Measurements from ENCODE around the gene SEMA4D. TPM values are rescaled to one million over a fixed set of nuclear protein-coding genes. Genes with fewer than 3 reads are reported as not detected.

SEMA4D gene
- total RNA-seq, 1 donor = 0.72 TPM

GRCh38 chr9:89488131-89488530, 9.8 kb downstream of the SEMA4D start:
- Histone ChIP-seq H3K36me3 (ENCODE audit: insufficient read depth, low read length) (no peaks in the 10 kb centered on the region), H3K9me3 (ENCODE audit: low read depth, low read length) (no peaks in the 10 kb centered on the region), H3K79me2 (ENCODE audit: insufficient read depth, low read length) (no peaks in the 10 kb centered on the region), H3K4me1 (ENCODE audit: insufficient read depth, low read length) (no peaks in the 10 kb centered on the region), H3K27ac (ENCODE audit: low read depth, low read length) (no peak overlapping the region), H2AFZ (ENCODE audit: low read length) (no peak overlapping the region), H4K20me1 (ENCODE audit: insufficient read depth, low read length) (no peaks in the 10 kb centered on the region), H3K27me3 (ENCODE audit: insufficient read depth, low read length) (no peaks in the 10 kb centered on the region), H3K4me3 (ENCODE audit: insufficient read depth, low read length) (no peak overlapping the region), H3K4me2 (ENCODE audit: insufficient read depth, low read length) (no peak overlapping the region)
- DNase-seq (ENCODE audit: insufficient read length, low spot score, missing footprints) = no peak
- TF ChIP-seq CTCF (IDR thresholded peaks at IDR 0.05; ENCODE audit: extremely low read depth, low read depth, low read length) = no peak

- no peak overlapping the region for H2AFZ ChIP-seq (ENCODE audit: low read length)
- no peak for TF ChIP-seq CTCF (IDR thresholded peaks at IDR 0.05; ENCODE audit: extremely low read depth, low read depth, low read length)
- no peak overlapping the region for H3K4me2 ChIP-seq (ENCODE audit: insufficient read depth, low read length)
- no peaks in the 10 kb centered on the region for H3K27me3 ChIP-seq (ENCODE audit: insufficient read depth, low read length)
- H4K20me1 ChIP-seq (ENCODE audit: insufficient read depth, low read length) = no peaks in the 10 kb centered on the region
- H3K79me2 ChIP-seq (ENCODE audit: insufficient read depth, low read length) = no peaks in the 10 kb centered on the region
- no peak overlapping the region for H3K4me3 ChIP-seq (ENCODE audit: insufficient read depth, low read length)
- no peak overlapping the region for H3K27ac ChIP-seq (ENCODE audit: low read depth, low read length)
- DNase-seq (ENCODE audit: insufficient read length, low spot score, missing footprints) = no peak
- no peaks in the 10 kb centered on the region for H3K9me3 ChIP-seq (ENCODE audit: low read depth, low read length)
- H3K36me3 ChIP-seq (ENCODE audit: insufficient read depth, low read length) = no peaks in the 10 kb centered on the region
- H3K4me1 ChIP-seq (ENCODE audit: insufficient read depth, low read length) = no peaks in the 10 kb centered on the region
These were observed 11.2 kb downstream of the SEMA4D start for GRCh38 chr9:89486681-89487080.

GRCh38 chr9:89484475-89485404, 13.2 kb downstream of the SEMA4D start:
- no peak for TF ChIP-seq CTCF (IDR thresholded peaks at IDR 0.05; ENCODE audit: extremely low read depth, low read depth, low read length)

More at GRCh38 chr9:89484475-89485404, 13.2 kb downstream of the SEMA4D start:
- no peak overlapping the region for H3K4me2 ChIP-seq (ENCODE audit: insufficient read depth, low read length)
- no peaks in the 10 kb centered on the region for H3K4me1 ChIP-seq (ENCODE audit: insufficient read depth, low read length)
- DNase-seq (ENCODE audit: insufficient read length, low spot score, missing footprints) = no peak
- H3K27ac ChIP-seq (ENCODE audit: low read depth, low read length) = no peak overlapping the region
- H3K79me2 ChIP-seq (ENCODE audit: insufficient read depth, low read length) = no peaks in the 10 kb centered on the region
- H3K27me3 ChIP-seq (ENCODE audit: insufficient read depth, low read length) = no peaks in the 10 kb centered on the region
- no peaks in the 10 kb centered on the region for H3K9me3 ChIP-seq (ENCODE audit: low read depth, low read length)
- no peaks in the 10 kb centered on the region for H3K36me3 ChIP-seq (ENCODE audit: insufficient read depth, low read length)
- no peaks in the 10 kb centered on the region for H4K20me1 ChIP-seq (ENCODE audit: insufficient read depth, low read length)
- no peak overlapping the region for H2AFZ ChIP-seq (ENCODE audit: low read length)
- no peak overlapping the region for H3K4me3 ChIP-seq (ENCODE audit: insufficient read depth, low read length)

Data from osteoblast (primary cell).